ENCODE results near the gene ZC3H13.

The ZC3H13 gene

DNA sequence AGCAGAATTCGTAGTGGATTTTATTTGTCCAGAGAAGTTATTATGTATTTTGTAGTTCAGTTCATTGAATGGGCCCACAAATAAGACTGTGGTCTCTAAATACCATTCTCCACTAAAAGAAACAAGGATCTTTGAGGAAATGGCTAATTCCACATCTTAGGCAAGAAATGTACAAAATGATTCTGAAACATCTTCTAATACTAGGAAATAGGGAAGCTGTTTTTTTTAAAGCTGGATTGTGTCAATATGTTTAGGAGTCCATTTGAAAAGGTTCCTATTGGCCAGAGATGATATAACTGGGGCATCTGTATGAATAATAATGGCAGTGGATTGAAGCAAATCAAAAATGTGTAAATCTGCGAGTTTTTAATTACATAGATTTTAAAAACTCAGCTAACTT is 112.5 kb downstream of the ZC3H13 start:
- no peak for DNase-seq (ENCODE audit: low read depth in 2 of 2)

DNA sequence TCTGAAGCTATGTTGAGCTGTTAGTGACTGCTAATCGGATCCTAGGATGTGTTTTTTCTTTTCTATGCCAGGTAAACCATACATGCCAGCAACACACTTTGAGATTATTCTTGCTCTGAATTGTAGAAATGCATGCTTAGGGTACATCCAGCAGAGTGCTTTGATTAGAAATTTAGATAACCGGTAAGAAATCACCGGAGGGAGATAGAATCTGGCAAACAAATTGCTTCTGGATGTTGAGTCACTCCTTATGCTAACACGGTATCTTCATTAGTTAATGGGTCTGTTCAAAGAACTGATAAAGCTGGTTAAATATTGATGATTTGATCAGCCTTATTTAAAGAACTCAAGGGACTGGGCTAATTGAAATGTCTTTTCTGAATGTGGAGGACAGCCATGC is 115.9 kb downstream of the ZC3H13 start:
- DNase-seq (ENCODE audit: low read depth in 2 of 2) = no peak

DNA sequence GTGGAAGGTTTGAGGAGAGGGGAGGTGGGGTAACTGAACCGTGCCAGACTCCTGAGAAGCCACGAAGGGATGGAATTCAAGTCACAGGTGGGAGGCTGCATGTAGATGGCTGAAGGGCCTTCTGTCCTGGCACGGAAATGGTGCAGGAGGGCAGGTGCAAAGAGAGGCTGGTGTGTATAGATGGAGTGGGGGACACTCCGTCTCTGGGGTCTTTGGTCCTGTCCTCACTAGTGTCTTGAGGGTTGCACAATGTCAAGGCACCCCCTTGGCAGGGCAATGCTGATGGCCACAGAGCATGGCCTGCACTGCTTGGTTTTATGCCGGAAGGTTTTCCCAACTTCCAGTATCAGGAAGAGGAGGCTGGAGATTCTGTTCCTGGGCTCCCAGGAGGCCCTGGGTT is 118.3 kb downstream of the ZC3H13 start:
- no peak for DNase-seq (ENCODE audit: low read depth in 2 of 2)

DNA sequence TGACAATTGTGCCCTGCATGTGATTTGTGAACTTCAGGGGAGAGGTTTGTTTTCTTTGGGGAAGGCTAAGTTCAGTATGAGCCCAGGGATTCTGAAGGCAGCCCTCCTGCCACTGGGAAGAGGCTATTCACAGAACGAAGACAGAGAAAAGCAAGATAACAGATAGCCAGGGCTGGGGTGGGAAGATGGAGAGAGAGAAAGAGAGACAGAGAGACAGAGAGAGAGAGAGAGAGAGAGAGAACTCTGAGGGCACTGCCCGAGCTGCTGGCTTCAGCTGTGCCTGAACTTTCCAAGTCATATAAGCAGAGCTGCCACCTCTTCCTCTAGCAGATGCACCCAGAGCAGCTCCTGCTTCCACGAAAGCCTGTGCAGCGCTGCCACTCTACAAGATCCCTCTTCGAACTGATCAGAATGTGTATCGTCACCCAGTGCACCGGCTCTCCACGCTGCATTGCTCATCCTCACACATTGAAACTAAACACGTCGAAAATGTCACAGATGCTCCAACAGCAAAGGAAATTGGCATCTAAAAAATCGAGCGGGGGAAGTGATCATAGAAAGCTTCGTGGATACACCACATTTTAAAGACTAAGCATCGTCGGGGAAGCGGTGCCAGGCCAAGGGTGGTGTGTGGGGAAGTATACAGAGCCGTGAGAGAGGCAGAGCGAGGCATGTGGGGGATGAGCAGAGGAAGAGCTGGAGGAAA is 119.2 kb downstream of the ZC3H13 start:
- DNase-seq (ENCODE audit: low read depth in 2 of 2) = no peak

DNA sequence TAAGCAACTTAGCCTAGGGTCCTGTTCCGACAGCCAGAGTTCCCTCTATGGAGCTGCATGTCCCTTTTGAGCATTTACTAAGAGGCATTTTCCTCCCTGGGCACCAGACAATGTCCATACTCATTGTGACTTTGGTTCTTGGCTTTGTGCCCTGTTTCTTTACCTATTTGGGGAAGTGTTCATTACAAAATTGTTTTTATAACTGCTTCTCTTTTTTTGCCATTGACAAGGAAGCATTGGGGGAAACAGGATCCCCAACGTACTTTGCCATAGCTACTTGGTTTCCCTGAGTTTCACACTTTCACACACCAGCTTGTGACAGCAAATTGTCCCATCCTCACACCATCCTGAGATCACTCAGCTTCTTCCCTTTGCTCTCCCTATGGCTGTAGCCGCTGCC is 119.9 kb downstream of the ZC3H13 start:
- DNase-seq (ENCODE audit: low read depth in 2 of 2) = no peak

DNA sequence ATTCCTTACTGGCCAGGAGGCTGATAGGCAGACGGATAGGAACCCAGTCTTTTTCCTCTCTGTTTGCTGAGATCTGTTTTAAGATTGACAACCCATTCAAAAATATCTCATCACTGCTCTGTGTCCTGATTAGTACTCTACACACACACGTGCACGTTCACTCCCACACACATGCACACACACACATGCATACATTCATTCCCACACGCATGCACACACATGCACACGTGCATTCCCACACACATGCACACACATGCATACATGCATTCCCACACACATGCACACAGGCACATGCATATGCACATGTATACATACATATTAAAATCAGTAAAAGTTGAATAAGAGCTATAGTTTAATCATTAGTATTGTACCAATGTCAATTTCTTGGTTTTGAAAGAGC is 120.4 kb downstream of the ZC3H13 start:
- DNase-seq (ENCODE audit: low read depth in 2 of 2) = no peak

DNA sequence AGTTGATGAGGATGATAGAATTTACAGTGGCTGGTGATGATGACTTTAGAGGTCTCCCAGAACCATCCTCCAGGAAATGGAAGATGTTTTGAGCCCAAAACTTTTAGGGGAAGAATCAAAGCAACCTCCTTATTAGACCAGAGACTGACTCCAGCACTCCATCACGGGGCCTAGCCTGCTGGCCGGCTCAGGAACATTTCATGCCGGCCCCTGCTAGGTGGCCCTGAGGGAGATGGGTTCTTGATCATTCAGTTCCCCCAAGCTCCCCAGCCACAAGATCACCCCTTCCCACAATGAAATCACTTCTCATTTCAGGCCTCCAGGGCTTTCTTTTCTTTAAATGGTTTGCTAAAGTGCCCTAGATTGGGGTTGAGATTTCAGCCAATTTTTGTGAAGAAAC is 121.3 kb downstream of the ZC3H13 start:
- DNase-seq (ENCODE audit: low read depth in 2 of 2) = no peak

DNA sequence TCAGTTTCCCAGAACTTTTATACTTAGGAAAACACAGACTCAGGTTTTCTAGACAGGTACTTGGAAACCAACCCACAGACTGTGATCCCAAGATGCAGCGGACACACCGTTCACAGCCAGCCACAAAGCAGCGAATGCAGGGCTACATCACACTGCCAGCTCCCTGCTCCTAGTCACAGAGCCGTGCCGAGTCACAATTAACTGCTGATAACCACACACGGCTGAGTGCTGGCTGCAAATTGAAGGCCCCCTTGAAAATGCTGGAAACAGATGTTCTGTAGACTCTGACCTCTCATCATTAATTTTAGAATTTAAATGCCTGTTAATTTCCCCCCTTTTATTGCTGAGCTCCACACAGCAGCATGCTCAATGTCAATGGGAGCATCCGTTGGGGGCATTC is 122.4 kb downstream of the ZC3H13 start:
- DNase-seq (ENCODE audit: low read depth in 2 of 2) = no peak

DNA sequence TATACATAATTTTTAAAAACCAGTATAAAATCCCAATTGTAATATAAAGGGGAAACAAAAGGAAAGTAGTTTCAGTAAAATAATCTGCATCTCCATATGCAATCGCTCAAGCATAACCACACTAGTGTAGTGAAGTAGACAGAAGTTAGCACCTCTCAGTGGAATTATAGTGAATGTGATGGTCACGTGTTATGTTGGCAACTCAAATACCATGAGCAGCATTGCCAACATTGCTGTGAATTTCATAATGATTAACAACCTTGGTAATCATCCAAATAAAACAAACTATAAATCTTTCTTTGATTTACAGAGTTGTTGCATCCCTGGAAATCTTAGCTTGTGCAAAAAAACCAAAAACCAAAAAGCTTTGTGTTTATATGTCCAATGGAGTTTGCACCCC is 123.7 kb downstream of the ZC3H13 start:
- DNase-seq (ENCODE audit: low read depth in 2 of 2) = no peak

DNA sequence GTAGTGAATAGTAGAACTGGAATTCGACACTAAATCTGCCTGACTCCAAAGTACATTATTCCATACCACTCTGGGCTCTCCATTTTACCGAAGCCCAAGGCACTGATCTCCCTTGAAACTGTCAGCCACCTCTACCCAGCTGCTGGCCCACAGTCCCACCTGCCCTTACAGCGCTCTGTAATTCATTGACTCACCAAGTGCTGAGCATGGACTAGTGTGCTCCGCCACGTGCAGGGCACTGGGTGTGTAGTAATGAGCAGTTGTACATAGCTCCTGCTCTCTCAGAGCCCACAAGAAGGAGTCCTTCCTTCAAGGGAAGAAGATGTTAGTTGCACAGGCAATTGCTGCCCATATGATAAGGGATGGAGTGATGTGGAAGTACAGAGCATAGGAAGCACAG is 124.4 kb downstream of the ZC3H13 start:
- no peak for DNase-seq (ENCODE audit: low read depth in 2 of 2)

DNA sequence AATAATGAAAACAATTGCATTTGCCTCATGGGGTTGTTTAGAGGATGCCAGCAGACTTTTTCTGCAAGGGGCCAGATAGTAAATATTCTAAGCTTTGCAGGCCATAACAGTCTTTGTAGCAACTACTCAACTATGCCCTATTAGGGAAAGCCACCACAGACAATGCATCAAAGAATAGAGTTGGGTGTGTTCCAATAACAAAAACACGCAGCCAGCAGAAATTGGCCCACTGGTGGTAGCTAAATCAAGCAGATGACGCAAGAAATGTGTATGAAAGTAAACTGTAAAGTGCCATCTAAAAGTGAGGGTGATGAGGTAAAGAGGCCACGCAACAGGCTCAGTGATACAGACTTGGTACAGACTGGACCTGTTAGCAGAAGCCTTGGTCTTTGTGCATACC is 125.8 kb downstream of the ZC3H13 start:
- no peak for DNase-seq (ENCODE audit: low read depth in 2 of 2)

DNA sequence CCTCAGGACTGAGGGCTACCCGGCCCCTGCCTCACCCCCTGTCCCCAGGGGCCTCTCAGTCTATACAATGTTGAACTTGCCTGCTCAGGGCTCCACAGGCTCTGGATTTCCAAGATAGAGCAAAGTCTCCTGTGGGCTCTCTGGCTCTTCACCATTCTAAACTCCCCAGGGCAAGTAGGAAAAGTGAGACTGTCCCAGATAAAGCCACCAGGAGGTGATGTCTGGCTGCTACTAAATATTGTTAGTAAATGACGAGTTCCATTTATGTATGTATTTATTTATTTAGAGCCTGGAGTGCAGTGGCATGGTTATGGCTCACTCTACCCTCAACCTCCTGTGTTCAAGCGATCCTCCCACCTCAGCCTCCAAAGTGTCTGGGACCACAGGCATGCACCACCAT is 127.4 kb downstream of the ZC3H13 start:
- DNase-seq (ENCODE audit: low read depth in 2 of 2) = no peak

DNA sequence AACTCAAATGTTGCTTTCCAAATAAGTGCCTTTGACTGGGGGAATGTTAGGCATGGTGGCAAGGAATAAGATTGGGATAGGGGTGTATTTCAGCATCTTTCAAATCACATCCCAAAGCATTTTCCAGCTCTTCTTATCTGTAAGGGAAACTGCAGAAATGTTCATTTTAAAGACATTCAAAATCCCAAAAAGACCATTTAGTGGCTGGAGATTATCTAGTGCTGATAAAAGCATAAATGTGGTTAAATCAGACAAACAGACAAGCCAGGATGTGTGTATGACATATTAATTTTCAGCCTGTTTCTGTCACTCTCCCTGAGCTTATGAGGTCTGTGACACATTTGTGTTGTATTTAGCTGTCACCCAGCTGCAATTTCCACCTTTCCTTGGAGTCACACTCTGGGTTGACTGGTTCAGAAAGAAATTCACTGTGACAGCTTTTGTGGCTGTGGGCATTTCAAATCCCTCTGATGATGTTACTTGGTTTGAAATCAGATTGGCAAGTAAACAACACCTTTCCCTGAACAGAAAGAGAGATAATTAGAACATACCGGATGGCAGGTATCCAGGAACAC is 131.3 kb downstream of the ZC3H13 start:
- no peak for DNase-seq (ENCODE audit: low read depth in 2 of 2)

DNA sequence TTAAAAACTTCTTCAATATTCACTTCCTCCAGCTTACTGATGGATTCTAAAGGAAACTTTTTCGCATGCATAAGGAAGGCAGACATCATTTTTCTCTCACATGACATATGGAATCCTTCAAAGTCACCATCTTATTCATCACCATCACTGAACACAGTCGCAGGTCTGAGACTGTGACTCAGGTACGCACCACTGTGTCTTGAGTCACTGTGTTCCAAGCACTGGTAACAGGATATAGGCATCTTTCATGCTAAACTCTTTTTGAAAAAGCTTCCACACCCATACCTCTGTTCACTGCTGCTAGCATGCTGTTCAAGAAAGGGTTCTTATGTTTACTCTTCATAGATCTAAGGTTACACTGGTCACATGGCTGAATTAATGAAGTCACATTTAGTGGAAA is 133.9 kb downstream of the ZC3H13 start:
- no peak for DNase-seq (ENCODE audit: low read depth in 2 of 2)

DNA sequence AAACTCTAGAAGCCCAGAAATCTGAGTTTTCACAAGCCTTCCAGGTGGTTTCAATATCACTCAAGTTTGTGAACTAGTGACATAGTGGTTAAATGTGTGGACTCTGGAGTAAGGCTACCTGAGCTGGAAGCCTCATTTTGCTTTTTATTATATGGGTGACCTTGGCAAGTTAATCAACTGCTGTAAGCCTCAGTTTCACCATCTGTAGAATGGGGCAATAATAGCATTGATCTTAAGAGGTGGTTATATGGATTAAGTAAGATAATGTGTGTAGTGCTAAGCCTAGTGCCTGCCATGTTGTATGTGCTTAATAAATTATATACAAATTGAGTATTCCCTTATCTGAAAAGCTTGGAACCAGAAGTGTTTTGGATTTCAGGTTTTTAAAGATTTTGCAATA is 135.5 kb downstream of the ZC3H13 start:
- no peak for DNase-seq (ENCODE audit: low read depth in 2 of 2)

DNA sequence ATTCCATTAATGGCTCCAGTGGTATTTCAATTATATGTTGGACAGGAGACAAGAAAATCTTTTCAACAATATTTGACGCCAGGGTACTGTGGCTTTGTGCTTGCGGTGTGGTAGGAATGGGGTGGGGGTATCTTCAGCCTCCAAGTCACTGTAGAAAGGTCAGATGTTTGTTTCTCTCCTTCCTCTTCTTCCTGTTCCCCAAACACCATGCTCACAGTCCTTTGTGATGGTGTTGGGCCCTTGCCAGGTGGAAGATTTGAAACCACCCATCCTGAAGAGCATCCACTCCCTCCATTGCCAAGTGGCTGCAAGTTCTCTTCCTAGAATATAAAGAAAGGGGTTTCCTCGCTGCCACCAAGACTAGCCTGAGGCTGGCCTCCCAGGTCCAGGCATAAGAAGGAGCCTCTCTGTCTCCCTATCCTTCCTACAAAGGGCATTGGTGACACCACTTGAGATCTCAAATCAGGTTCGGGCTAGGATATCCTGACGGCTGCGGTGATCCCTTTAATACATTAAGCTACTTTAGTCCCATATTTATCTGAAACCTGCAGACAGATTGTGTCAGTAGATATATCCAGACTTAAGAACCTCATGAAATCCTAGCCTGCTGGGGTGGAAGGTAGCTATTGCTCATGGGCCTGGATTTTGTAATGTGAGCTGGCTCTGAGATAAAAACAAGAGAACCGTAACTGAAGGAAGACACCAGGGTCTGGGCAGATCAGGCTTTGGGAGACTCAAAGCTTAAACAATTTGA is 136.7 kb downstream of the ZC3H13 start:
- no peak for DNase-seq (ENCODE audit: low read depth in 2 of 2)

DNA sequence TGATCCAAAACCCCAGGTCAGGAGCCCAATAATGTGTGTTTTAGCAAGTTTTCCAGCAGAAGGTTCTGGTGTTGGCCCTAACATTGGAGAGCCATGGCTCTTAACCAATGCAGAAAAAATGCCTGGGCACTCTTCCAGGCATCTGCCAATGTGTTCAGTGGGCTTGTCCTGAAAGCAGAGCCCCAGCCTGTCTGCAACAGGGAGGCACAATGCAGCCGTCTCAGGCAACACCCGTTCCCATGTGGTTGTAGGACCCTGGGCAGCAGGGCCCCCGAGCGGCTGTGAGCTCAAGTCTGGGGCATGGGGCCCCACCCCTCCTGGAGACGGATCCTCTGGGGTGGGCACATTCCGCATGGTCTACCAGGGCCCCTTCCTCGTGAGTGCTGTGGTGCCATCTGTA is 142.9 kb downstream of the ZC3H13 start:
- DNase-seq (ENCODE audit: low read depth in 2 of 2) = no peak

DNA sequence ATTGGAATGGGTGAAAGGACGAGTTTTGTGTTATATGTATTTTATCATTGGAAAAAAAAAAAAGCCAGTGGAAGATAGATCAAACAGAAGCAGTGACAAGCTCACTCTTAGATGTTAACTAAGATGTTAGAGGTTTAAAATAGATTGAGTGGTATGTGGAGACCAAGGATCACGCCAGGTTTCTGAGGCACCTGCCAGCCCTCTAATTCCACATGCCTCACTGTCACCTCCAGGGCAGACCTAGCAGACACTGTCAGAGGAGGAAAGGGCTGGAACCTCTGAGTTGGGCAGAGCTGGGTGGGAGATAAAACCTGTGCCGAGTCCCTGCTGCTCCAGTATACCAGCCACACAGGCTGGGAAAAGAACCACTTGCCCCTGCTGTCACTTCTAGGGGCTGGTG is 143.5 kb downstream of the ZC3H13 start:
- no peak for DNase-seq (ENCODE audit: low read depth in 2 of 2)

DNA sequence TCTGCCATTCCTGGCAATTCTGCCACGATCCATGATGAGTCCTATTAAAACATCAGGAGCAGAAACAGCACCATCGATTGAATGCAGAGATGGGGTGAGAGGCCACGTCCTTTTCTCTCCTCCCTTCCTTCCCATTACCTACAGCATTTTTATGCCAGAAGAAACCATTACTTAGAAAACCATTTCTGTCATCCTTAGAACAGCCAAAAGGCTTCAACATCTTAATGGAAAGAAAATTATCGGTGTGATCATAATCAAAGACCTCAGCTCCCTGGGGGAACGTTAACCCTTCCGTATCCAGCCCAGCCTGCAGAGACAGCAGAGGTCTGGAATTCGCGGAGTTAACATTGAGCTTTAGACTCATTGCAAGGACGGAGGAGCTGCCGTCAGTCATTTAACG is 145.0 kb downstream of the ZC3H13 start:
- no peak for DNase-seq (ENCODE audit: low read depth in 2 of 2)

Measured in stimulated activated CD8-positive, alpha-beta memory T cell treated with anti-CD3 and anti-CD28 coated beads, Interleukin-2, amount 100 ng/mL, for 1 hour (primary cell).